Measurements from ENCODE around the gene TRPV2.
"Not testable (repeated sequence)": the region's sequence is repeated elsewhere in the genome, so short reads cannot be mapped to it uniquely, and the experiment has no call there.

TRPV2 gene

GRCh38 chr17:16415031-16415924 is at the start of gene TRPV2:
TSS of gene TRPV2 (plus strand) at chr17:16415571. CDS start at chr17:16417669, 2,098 bp downstream.
- peak; percentile 28 for DNase-seq (ENCODE audit: low spot score)

GRCh38 chr17:16371742-16372141 is 43.6 kb upstream of the TRPV2 start:
- peak; percentile 20 for DNase-seq (ENCODE audit: low spot score)

- no peak for DNase-seq (ENCODE audit: low spot score)
These were observed 41.0 kb upstream of the TRPV2 start for GRCh38 chr17:16374146-16374938.

GRCh38 chr17:16377941-16378341 is 37.4 kb upstream of the TRPV2 start:
- DNase-seq (ENCODE audit: low spot score) = peak; percentile 91

- DNase-seq (ENCODE audit: low spot score) = no peak
These were observed 36.6 kb upstream of the TRPV2 start for GRCh38 chr17:16378636-16379282.

GRCh38 chr17:16379654-16380053 is 35.7 kb upstream of the TRPV2 start:
- no peak for DNase-seq (ENCODE audit: low spot score)

GRCh38 chr17:16380640-16381495 is 34.5 kb upstream of the TRPV2 start, which contains the start of gene UBB:
TSS of gene UBB (plus strand) at chr17:16381091. CDS start at chr17:16381908, 817 bp downstream.
- peak; percentile 74 for DNase-seq (ENCODE audit: low spot score)

- DNase-seq (ENCODE audit: low spot score) = no peak
These were observed 33.9 kb upstream of the TRPV2 start for GRCh38 chr17:16381496-16381820.

GRCh38 chr17:16383216-16383615 is 32.2 kb upstream of the TRPV2 start:
- no peak for DNase-seq (ENCODE audit: low spot score)

GRCh38 chr17:16383772-16384287 is 31.5 kb upstream of the TRPV2 start:
- DNase-seq (ENCODE audit: low spot score) = no peak

GRCh38 chr17:16384557-16384956 is 30.8 kb upstream of the TRPV2 start:
- no peak for DNase-seq (ENCODE audit: low spot score)

GRCh38 chr17:16386126-16386507 is 29.3 kb upstream of the TRPV2 start:
- DNase-seq (ENCODE audit: low spot score) = not testable (repeated sequence)

GRCh38 chr17:16391451-16391850 is 23.9 kb upstream of the TRPV2 start:
- DNase-seq (ENCODE audit: low spot score) = no peak

GRCh38 chr17:16392491-16392890 is 22.9 kb upstream of the TRPV2 start:
- DNase-seq (ENCODE audit: low spot score) = not testable (repeated sequence)

- DNase-seq (ENCODE audit: low spot score) = not testable (repeated sequence)
These were observed 19.5 kb upstream of the TRPV2 start for GRCh38 chr17:16395887-16396286.

GRCh38 chr17:16396693-16397092 is 18.7 kb upstream of the TRPV2 start:
- not testable (repeated sequence) for DNase-seq (ENCODE audit: low spot score)

- no peak for DNase-seq (ENCODE audit: low spot score)
These were observed 16.8 kb upstream of the TRPV2 start for GRCh38 chr17:16398270-16399267.

- DNase-seq (ENCODE audit: low spot score) = not testable (repeated sequence)
These were observed 11.5 kb upstream of the TRPV2 start for GRCh38 chr17:16403847-16404246.

- DNase-seq (ENCODE audit: low spot score) = no peak
These were observed 8.4 kb upstream of the TRPV2 start for GRCh38 chr17:16406742-16407674.
